ENCODE results near the gene LHX2. TPM values are rescaled to one million over a fixed set of nuclear protein-coding genes. Genes with fewer than 3 reads are reported as not detected.

LHX2 gene
- total and polyA plus RNA-seq, 2 donors, result 0.19 to 0.57 TPM

GRCh38 chr9:124062172-124062571 is 50.6 kb downstream of the LHX2 start:
- Histone ChIP-seq H3K4me3 (ENCODE audit: low read length in 2 of 2) (no peak overlapping the region), H3K27ac (ENCODE audit: low read depth in 1 of 2, low read length in 1 of 2) (no peak overlapping the region), H3K9me3 (ENCODE audit: control insufficient read depth in 2 of 2, insufficient read depth in 1 of 2, low read length in 1 of 2) (no peaks in the 10 kb centered on the region), H3K36me3 (ENCODE audit: control insufficient read depth in 2 of 2, insufficient read depth in 2 of 2, low read length in 1 of 2) (no peaks in the 10 kb centered on the region), H3K4me1 (ENCODE audit: control insufficient read depth in 2 of 2, insufficient read depth in 2 of 2, low read length in 2 of 2) (no peaks in the 10 kb centered on the region), H3K27me3 (ENCODE audit: control insufficient read depth in 2 of 2, insufficient read depth in 1 of 2, low read length in 1 of 2) (no peaks in the 10 kb centered on the region)
- DNase-seq (ENCODE audit: low read depth in 6 of 9, low spot score in 9 of 9), result no peak
- 98% methylated on average over 2 of the region's 2 CpGs for WGBS

GRCh38 chr9:124066783-124067577 is 55.4 kb downstream of the LHX2 start:
- no peaks in the 10 kb centered on the region for H3K9me3 ChIP-seq (ENCODE audit: control insufficient read depth in 2 of 2, insufficient read depth in 1 of 2, low read length in 1 of 2)
- no peaks in the 10 kb centered on the region for H3K4me1 ChIP-seq (ENCODE audit: control insufficient read depth in 2 of 2, insufficient read depth in 2 of 2, low read length in 2 of 2)
- 96% methylated on average over 13 of the region's 13 CpGs for WGBS
- no peaks in the 10 kb centered on the region for H3K27me3 ChIP-seq (ENCODE audit: control insufficient read depth in 2 of 2, insufficient read depth in 1 of 2, low read length in 1 of 2)
- H3K36me3 ChIP-seq (ENCODE audit: control insufficient read depth in 2 of 2, insufficient read depth in 2 of 2, low read length in 1 of 2), result no peaks in the 10 kb centered on the region
- no peak overlapping the region for H3K27ac ChIP-seq (ENCODE audit: low read depth in 1 of 2, low read length in 1 of 2)
- H3K4me3 ChIP-seq (ENCODE audit: low read length in 2 of 2), result no peak overlapping the region
- no peak for DNase-seq (ENCODE audit: low read depth in 6 of 9, low spot score in 9 of 9)

GRCh38 chr9:124068251-124068650 is 56.7 kb downstream of the LHX2 start:
- DNase-seq (ENCODE audit: low read depth in 6 of 9, low spot score in 9 of 9), result no peak
- 94% methylated on average over 3 of the region's 3 CpGs for WGBS
- Histone ChIP-seq H3K27me3 (ENCODE audit: control insufficient read depth in 2 of 2, insufficient read depth in 1 of 2, low read length in 1 of 2) (peaks cover 0 to 3% of the 10 kb centered on the region in 2 donors), H3K36me3 (ENCODE audit: control insufficient read depth in 2 of 2, insufficient read depth in 2 of 2, low read length in 1 of 2) (no peaks in the 10 kb centered on the region), H3K27ac (ENCODE audit: low read depth in 1 of 2, low read length in 1 of 2) (no peak overlapping the region), H3K4me3 (ENCODE audit: low read length in 2 of 2) (no peak overlapping the region), H3K9me3 (ENCODE audit: control insufficient read depth in 2 of 2, insufficient read depth in 1 of 2, low read length in 1 of 2) (no peaks in the 10 kb centered on the region), H3K4me1 (ENCODE audit: control insufficient read depth in 2 of 2, insufficient read depth in 2 of 2, low read length in 2 of 2) (no peaks in the 10 kb centered on the region)

- H3K4me3 ChIP-seq (ENCODE audit: low read length in 2 of 2), result no peak overlapping the region
- 82% methylated on average over 1 of the region's 1 CpG for WGBS
- no peak for DNase-seq (ENCODE audit: low read depth in 6 of 9, low spot score in 9 of 9)
- peaks cover 0 to 3% of the 10 kb centered on the region in 2 donors for H3K27me3 ChIP-seq (ENCODE audit: control insufficient read depth in 2 of 2, insufficient read depth in 1 of 2, low read length in 1 of 2)
- no peak overlapping the region for H3K27ac ChIP-seq (ENCODE audit: low read depth in 1 of 2, low read length in 1 of 2)
- no peaks in the 10 kb centered on the region for H3K4me1 ChIP-seq (ENCODE audit: control insufficient read depth in 2 of 2, insufficient read depth in 2 of 2, low read length in 2 of 2)
- no peaks in the 10 kb centered on the region for H3K36me3 ChIP-seq (ENCODE audit: control insufficient read depth in 2 of 2, insufficient read depth in 2 of 2, low read length in 1 of 2)
- no peaks in the 10 kb centered on the region for H3K9me3 ChIP-seq (ENCODE audit: control insufficient read depth in 2 of 2, insufficient read depth in 1 of 2, low read length in 1 of 2)
Measured at GRCh38 chr9:124074746-124075145, 63.2 kb downstream of the LHX2 start.

GRCh38 chr9:124075761-124076160 is 64.2 kb downstream of the LHX2 start:
- H3K36me3 ChIP-seq (ENCODE audit: control insufficient read depth in 2 of 2, insufficient read depth in 2 of 2, low read length in 1 of 2), result no peaks in the 10 kb centered on the region
- DNase-seq (ENCODE audit: low read depth in 6 of 9, low spot score in 9 of 9), result no peak
- no peaks in the 10 kb centered on the region for H3K9me3 ChIP-seq (ENCODE audit: control insufficient read depth in 2 of 2, insufficient read depth in 1 of 2, low read length in 1 of 2)
- H3K27me3 ChIP-seq (ENCODE audit: control insufficient read depth in 2 of 2, insufficient read depth in 1 of 2, low read length in 1 of 2), result peaks cover 0 to 3% of the 10 kb centered on the region in 2 donors
- H3K27ac ChIP-seq (ENCODE audit: low read depth in 1 of 2, low read length in 1 of 2), result no peak overlapping the region
- WGBS, result 95% methylated on average over 3 of the region's 3 CpGs
- no peaks in the 10 kb centered on the region for H3K4me1 ChIP-seq (ENCODE audit: control insufficient read depth in 2 of 2, insufficient read depth in 2 of 2, low read length in 2 of 2)
- H3K4me3 ChIP-seq (ENCODE audit: low read length in 2 of 2), result no peak overlapping the region

- 74% methylated on average over 3 of the region's 3 CpGs for WGBS
- no peaks in the 10 kb centered on the region for H3K4me1 ChIP-seq (ENCODE audit: control insufficient read depth in 2 of 2, insufficient read depth in 2 of 2, low read length in 2 of 2)
- H3K27me3 ChIP-seq (ENCODE audit: control insufficient read depth in 2 of 2, insufficient read depth in 1 of 2, low read length in 1 of 2), result no peaks in the 10 kb centered on the region
- H3K9me3 ChIP-seq (ENCODE audit: control insufficient read depth in 2 of 2, insufficient read depth in 1 of 2, low read length in 1 of 2), result no peaks in the 10 kb centered on the region
- no peak for DNase-seq (ENCODE audit: low read depth in 6 of 9, low spot score in 9 of 9)
- no peak overlapping the region for H3K27ac ChIP-seq (ENCODE audit: low read depth in 1 of 2, low read length in 1 of 2)
- H3K36me3 ChIP-seq (ENCODE audit: control insufficient read depth in 2 of 2, insufficient read depth in 2 of 2, low read length in 1 of 2), result no peaks in the 10 kb centered on the region
- no peak overlapping the region for H3K4me3 ChIP-seq (ENCODE audit: low read length in 2 of 2)
Measured at GRCh38 chr9:124077915-124078572, 66.5 kb downstream of the LHX2 start.

GRCh38 chr9:124078641-124079040 is 67.1 kb downstream of the LHX2 start:
- H3K27ac ChIP-seq (ENCODE audit: low read depth in 1 of 2, low read length in 1 of 2), result no peak overlapping the region
- H3K27me3 ChIP-seq (ENCODE audit: control insufficient read depth in 2 of 2, insufficient read depth in 1 of 2, low read length in 1 of 2), result no peaks in the 10 kb centered on the region
- H3K4me1 ChIP-seq (ENCODE audit: control insufficient read depth in 2 of 2, insufficient read depth in 2 of 2, low read length in 2 of 2), result no peaks in the 10 kb centered on the region
- DNase-seq (ENCODE audit: low read depth in 6 of 9, low spot score in 9 of 9), result no peak
- 96% methylated on average over 4 of the region's 4 CpGs for WGBS
- no peaks in the 10 kb centered on the region for H3K9me3 ChIP-seq (ENCODE audit: control insufficient read depth in 2 of 2, insufficient read depth in 1 of 2, low read length in 1 of 2)
- H3K36me3 ChIP-seq (ENCODE audit: control insufficient read depth in 2 of 2, insufficient read depth in 2 of 2, low read length in 1 of 2), result no peaks in the 10 kb centered on the region
- no peak overlapping the region for H3K4me3 ChIP-seq (ENCODE audit: low read length in 2 of 2)

GRCh38 chr9:124079176-124079925 is 67.8 kb downstream of the LHX2 start:
- no peak overlapping the region for H3K4me3 ChIP-seq (ENCODE audit: low read length in 2 of 2)
- H3K9me3 ChIP-seq (ENCODE audit: control insufficient read depth in 2 of 2, insufficient read depth in 1 of 2, low read length in 1 of 2), result no peaks in the 10 kb centered on the region
- 92% methylated on average over 17 of the region's 17 CpGs for WGBS
- no peak for DNase-seq (ENCODE audit: low read depth in 6 of 9, low spot score in 9 of 9)
- no peaks in the 10 kb centered on the region for H3K36me3 ChIP-seq (ENCODE audit: control insufficient read depth in 2 of 2, insufficient read depth in 2 of 2, low read length in 1 of 2)
- H3K27me3 ChIP-seq (ENCODE audit: control insufficient read depth in 2 of 2, insufficient read depth in 1 of 2, low read length in 1 of 2), result no peaks in the 10 kb centered on the region
- no peak overlapping the region for H3K27ac ChIP-seq (ENCODE audit: low read depth in 1 of 2, low read length in 1 of 2)
- H3K4me1 ChIP-seq (ENCODE audit: control insufficient read depth in 2 of 2, insufficient read depth in 2 of 2, low read length in 2 of 2), result no peaks in the 10 kb centered on the region

DNA sequence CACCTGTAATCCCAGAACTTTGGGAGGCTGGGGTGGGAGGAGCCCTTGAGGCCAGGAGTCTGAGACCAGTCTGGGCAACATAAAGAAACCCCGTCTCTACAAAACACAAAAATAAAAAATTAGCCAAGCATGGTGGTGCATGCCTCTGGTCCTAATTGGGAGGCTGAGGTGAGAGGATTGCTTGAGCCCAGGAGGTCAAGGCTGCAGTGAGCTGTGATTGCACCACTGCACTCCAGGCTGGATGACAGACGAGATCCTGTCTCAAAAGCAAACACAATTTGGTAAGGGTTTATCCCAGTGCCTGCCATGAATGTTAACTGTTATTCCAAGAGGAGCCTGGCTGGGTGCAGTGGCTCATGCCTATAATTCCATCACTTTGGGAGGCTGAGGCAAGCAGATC is 71.1 kb downstream of the LHX2 start:
- no peaks in the 10 kb centered on the region for H3K36me3 ChIP-seq (ENCODE audit: control insufficient read depth in 2 of 2, insufficient read depth in 2 of 2, low read length in 1 of 2)
- no peaks in the 10 kb centered on the region for H3K27me3 ChIP-seq (ENCODE audit: control insufficient read depth in 2 of 2, insufficient read depth in 1 of 2, low read length in 1 of 2)
- no peaks in the 10 kb centered on the region for H3K9me3 ChIP-seq (ENCODE audit: control insufficient read depth in 2 of 2, insufficient read depth in 1 of 2, low read length in 1 of 2)
- no peaks in the 10 kb centered on the region for H3K4me1 ChIP-seq (ENCODE audit: control insufficient read depth in 2 of 2, insufficient read depth in 2 of 2, low read length in 2 of 2)
- WGBS, result 91% methylated on average over 2 of the region's 2 CpGs
- no peak for DNase-seq (ENCODE audit: low read depth in 6 of 9, low spot score in 9 of 9)
- H3K27ac ChIP-seq (ENCODE audit: low read depth in 1 of 2, low read length in 1 of 2), result no peak overlapping the region
- H3K4me3 ChIP-seq (ENCODE audit: low read length in 2 of 2), result no peak overlapping the region

All from thymus (tissue), 11 donors.